GM18520 (cell line): Measurements from ENCODE around the gene PRPH2.

Source experiments
- ATAC-seq: cut with Tn5 transposase; IDR thresholded peaks from one replicate; pipeline ENCODE4 v1.9.1; 2021; ENCODE audit not compliant: unreplicated experiment

Gene PRPH2

GRCh38 chr6:42722497-42722896 is at the start of gene PRPH2:
Gene PRPH2, minus strand, starts transcription at chr6:42722597. Its CDS starts 263 bp downstream, at chr6:42722334.
- no peak for ATAC-seq

- peak; percentile 16 for ATAC-seq
Measured at GRCh38 chr6:42771741-42772100, 49.3 kb upstream of the PRPH2 start.

- no peak for ATAC-seq
Measured at GRCh38 chr6:42769836-42770235, 47.4 kb upstream of the PRPH2 start.

GRCh38 chr6:42769051-42769450 is 46.7 kb upstream of the PRPH2 start:
- ATAC-seq = no peak

- ATAC-seq = no peak
Measured at GRCh38 chr6:42766163-42766670, 43.8 kb upstream of the PRPH2 start.

- no peak for ATAC-seq
Measured at GRCh38 chr6:42764911-42765648, 42.7 kb upstream of the PRPH2 start.

- ATAC-seq = no peak
Measured at GRCh38 chr6:42762950-42763349, 40.6 kb upstream of the PRPH2 start.

GRCh38 chr6:42762426-42762859 is 40.0 kb upstream of the PRPH2 start:
- ATAC-seq = no peak

GRCh38 chr6:42761287-42762067 is 39.1 kb upstream of the PRPH2 start:
- no peak for ATAC-seq

GRCh38 chr6:42758756-42759430 is 36.5 kb upstream of the PRPH2 start:
- no peak for ATAC-seq

- no peak for ATAC-seq
Measured at GRCh38 chr6:42756722-42757121, 34.3 kb upstream of the PRPH2 start.

GRCh38 chr6:42754759-42755158 is 32.4 kb upstream of the PRPH2 start:
- ATAC-seq = no peak

GRCh38 chr6:42751055-42751454 is 28.7 kb upstream of the PRPH2 start:
- no peak for ATAC-seq

- no peak for ATAC-seq
Measured at GRCh38 chr6:42748203-42748898, 26.0 kb upstream of the PRPH2 start.

GRCh38 chr6:42746463-42747391 is 24.3 kb upstream of the PRPH2 start:
- ATAC-seq = peak; percentile 29

- peak; percentile 77 for ATAC-seq
Measured at GRCh38 chr6:42745640-42746462, 23.5 kb upstream of the PRPH2 start, which contains the start of gene TBCC. Gene TBCC, minus strand, starts transcription at chr6:42746103. Its CDS starts 30 bp downstream, at chr6:42746073.

- peak; percentile 6 for ATAC-seq
Measured at GRCh38 chr6:42745083-42745639, 22.8 kb upstream of the PRPH2 start.

GRCh38 chr6:42744351-42744893 is 22.0 kb upstream of the PRPH2 start:
- ATAC-seq = no peak
